GM13977 (cell line): ENCODE measurements around the gene USP5.

Source experiments
- DNase-seq: peaks from one replicate; pipeline ENCODE4 v3.0.0; 2012; ENCODE audit warnings: low spot score
- in situ Hi-C: fragments of 300-500 bp; cut with MboI; formaldehyde crosslinking; loops from one replicate; pipeline ENCODE4 v1.12.0; 2022; ENCODE audit warnings: low sequenced_read_pairs, low pct_unique_long_range_greater_than_20kb, mixed read lengths, inconsistent platforms; ENCODE audit not compliant: unreplicated experiment
- TF ChIP-seq, protein P1 (sequence below): IDR thresholded peaks from 2 replicates; pipeline ENCODE4 v1.5.1; 2012; ENCODE audit warnings: mild to moderate bottlenecking, control low read depth; ENCODE audit not compliant: insufficient read depth; ENCODE audit errors: extremely low read depth, missing control alignments

The USP5 gene

DNA sequence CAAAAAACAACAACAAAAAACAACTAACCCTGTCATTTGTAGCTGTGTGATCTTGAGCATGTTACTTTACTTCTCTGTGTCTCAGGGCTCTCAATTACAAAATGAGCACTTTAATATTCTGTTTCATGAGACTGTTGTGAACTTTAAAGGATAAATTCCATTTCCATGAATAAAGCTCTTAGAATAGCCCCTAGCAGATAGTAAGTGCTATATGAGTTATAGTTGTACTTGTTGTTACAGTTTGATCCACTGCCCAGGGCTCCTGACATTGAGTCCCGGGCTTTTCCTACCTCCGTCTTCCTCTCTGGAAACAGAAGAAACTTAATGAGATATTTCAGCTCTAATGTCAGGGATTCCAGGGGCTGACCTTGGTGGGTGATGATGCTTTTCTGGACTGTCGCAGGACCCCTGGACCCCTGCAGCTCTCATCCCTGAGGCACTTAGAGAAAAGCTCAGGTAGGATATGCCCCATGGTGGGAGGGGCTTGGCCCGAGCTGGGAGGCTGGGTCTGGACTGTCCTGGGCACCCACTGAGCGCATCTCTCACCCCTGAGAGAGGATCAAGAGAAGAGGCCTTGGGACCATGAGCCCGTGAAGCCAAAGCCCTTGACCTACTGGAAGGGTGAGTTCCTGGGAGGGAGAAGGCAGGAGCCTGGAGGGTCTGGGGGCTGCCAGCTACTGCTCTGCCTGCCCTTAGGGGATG is 18.6 kb upstream of the USP5 start:
- in situ Hi-C loops = no loop called here
- no peak for DNase-seq
- TF ChIP-seq, protein P1, sequence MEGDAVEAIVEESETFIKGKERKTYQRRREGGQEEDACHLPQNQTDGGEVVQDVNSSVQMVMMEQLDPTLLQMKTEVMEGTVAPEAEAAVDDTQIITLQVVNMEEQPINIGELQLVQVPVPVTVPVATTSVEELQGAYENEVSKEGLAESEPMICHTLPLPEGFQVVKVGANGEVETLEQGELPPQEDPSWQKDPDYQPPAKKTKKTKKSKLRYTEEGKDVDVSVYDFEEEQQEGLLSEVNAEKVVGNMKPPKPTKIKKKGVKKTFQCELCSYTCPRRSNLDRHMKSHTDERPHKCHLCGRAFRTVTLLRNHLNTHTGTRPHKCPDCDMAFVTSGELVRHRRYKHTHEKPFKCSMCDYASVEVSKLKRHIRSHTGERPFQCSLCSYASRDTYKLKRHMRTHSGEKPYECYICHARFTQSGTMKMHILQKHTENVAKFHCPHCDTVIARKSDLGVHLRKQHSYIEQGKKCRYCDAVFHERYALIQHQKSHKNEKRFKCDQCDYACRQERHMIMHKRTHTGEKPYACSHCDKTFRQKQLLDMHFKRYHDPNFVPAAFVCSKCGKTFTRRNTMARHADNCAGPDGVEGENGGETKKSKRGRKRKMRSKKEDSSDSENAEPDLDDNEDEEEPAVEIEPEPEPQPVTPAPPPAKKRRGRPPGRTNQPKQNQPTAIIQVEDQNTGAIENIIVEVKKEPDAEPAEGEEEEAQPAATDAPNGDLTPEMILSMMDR = no peak

DNA sequence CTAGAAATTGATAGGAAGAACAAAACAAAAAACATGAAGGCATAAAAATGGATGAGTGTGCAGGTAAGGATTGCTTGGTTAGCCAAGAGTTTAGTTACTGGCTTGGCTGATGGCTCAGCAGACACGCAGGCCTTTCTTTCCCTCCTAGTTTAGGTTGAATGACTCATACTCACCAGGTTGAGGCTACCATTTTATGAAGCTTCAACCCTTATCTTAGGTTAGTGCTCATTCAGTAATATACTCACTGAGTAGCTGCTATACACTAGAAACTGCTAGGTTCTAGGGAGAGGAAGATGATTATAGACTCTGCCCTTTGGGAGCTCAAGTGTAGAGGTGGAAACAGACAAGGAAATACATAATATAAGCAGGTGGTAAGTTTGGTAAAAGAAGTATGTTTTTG is 17.7 kb upstream of the USP5 start:
- TF ChIP-seq, protein P1 = no peak
- no peak for DNase-seq
- in situ Hi-C loops = no loop called here

DNA sequence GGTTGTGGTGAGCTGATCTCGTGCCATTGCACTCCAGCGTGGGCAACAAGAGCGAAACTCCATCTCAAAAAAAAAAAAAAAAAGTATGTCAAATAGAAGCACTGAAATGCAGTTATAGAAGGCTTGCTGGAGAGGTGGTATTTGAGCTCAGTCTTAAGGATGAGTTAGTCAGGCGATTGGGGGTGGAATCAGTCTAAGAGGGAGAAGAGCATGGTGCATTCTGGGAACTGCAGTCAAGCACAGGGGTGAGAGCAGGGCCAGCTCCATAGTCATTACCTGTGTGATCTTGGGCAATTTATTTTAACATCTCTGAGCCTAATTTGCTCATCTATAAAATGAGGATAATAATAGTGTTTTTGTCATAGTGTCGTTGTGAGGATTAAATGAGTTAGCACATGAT is 17.1 kb upstream of the USP5 start:
- no peak for DNase-seq
- TF ChIP-seq, protein P1 = no peak
- in situ Hi-C loops = no loop called here

DNA sequence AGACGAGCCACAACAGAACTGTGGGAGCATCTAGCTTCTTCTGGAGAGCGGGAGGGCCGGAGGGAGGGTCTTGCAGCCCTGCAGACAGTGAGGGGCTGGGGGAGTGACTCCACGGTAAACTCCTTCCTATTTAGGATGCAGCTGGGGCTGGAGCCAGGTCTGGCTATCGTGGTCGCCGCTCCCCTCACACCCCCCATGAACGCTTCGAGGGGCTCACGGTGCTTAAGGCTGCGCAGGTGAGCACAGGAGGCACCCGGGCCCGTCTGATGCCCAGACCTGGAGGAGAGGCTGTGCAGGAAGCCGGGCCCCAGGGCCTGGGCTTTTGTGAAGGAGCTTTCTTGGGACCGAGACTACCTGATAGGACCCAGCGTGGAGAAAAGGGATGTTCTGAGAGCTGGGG is 15.1 kb upstream of the USP5 start:
- TF ChIP-seq, protein P1 = no peak
- DNase-seq = no peak
- in situ Hi-C loops = no loop called here

DNA sequence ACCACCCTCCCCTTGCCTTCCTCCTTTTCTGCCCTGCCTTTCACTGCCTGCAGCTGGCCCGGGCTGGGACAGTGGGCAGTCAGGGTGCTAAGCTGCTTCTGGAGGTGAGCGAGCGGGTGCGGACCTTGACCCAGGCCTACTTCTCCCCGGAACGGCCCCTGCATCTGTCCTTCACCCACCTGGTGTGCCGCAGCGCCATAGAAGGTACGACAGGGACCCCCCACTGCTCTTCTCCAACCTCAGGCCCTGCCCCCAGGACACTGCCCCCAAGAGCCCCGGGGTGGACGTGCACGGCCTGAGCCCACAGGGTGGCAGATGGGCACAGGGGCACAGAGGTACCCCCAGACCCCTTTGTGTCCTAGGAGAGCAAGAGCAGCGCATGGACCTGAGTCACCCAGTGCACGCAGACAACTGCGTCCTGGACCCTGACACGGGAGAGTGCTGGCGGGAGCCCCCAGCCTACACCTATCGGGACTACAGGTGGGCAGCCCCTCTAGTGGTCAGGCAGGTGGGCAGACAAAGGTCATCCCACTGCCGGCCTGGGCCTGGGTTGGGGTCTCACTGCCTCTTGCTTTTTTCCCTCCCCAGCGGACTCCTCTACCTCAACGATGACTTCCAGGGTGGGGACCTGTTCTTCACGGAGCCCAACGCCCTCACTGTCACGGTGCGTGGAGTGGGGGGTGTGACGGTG is 14.4 kb upstream of the USP5 start:
- in situ Hi-C loops = no loop called here
- TF ChIP-seq, protein P1 = no peak
- DNase-seq = no peak

DNA sequence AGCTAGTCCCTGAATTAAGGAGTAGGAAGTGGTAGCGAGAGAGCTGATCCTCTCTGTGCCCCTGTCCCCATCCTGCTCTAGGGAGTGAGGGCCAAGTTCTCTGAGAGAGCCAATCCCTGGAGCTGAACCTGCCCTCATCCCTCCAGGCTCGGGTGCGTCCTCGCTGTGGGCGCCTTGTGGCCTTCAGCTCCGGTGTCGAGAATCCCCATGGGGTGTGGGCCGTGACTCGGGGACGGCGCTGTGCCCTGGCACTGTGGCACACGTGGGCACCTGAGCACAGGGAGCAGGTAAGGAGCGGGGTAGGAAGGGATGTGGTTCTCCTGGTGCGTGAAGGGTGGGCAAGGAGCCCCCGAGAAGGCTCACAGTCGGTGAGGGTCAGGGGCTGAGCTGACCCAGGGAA is 13.1 kb upstream of the USP5 start:
- in situ Hi-C loops = no loop called here
- TF ChIP-seq, protein P1 = no peak
- DNase-seq = no peak
